GM21447 (cell line): ENCODE results near the gene CLDN7.

ENCODE experiments used
- ATAC-seq: cut with Tn5 transposase; IDR thresholded peaks from one replicate; pipeline ENCODE4 v1.9.1; 2021; ENCODE audit not compliant: unreplicated experiment

Gene CLDN7

GRCh38 chr17:7289256-7290032 is 27.2 kb upstream of the CLDN7 start:
- no peak for ATAC-seq

- ATAC-seq: no peak
These were observed 23.4 kb upstream of the CLDN7 start for GRCh38 chr17:7285679-7286078.

- ATAC-seq: no peak
These were observed 22.6 kb upstream of the CLDN7 start for GRCh38 chr17:7284911-7285310.

DNA sequence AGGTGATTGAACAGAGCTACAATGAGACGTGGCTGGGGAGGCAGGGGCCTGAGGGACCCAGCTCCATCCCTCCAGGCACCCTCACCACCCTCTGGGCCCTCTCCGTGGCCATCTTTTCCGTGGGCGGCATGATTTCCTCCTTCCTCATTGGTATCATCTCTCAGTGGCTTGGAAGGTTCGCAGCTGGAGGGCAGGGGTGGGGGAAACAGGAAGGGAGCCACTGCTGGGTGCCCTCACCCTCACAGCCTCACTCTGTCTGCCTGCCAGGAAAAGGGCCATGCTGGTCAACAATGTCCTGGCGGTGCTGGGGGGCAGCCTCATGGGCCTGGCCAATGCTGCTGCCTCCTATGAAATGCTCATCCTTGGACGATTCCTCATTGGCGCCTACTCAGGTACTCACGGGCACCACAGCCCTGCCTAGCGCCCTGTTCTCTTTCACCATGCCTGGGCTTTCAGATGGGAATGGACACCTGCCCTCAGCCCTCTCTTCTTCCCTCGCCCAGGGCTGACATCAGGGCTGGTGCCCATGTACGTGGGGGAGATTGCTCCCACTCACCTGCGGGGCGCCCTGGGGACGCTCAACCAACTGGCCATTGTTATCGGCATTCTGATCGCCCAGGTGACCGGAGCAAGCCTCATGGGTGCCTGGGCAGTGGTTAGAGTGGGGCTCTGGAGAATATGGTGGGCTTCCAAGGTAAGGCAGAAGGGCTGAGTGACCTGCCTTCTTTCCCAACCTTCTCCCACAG is 21.4 kb upstream of the CLDN7 start:
- ATAC-seq: no peak

DNA sequence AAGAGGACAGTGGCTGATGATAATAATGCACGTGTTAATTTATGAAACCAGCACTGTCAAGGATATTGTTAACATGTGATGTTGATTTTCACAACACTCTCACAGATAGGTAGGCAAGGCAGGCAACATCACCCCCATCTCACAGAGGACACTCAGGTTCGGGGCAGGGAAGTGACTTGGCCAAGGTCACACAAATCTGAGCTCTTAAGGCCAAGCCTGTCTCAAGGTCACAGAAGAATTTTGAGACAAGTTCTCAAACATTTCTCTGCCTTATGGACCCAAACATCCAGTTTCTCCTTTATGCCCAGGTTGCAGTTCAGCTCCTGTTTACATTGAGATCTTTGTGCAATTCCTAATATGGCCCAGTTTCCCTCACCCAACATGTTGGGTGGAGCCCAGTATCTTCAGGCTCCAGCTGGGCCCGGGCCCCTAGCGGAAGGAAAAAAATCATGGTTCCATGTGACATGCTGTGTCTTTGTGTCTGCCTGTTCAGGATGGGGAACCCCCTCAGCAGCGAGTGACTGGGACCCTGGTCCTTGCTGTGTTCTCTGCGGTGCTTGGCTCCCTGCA is 20.6 kb upstream of the CLDN7 start:
- ATAC-seq: no peak

DNA sequence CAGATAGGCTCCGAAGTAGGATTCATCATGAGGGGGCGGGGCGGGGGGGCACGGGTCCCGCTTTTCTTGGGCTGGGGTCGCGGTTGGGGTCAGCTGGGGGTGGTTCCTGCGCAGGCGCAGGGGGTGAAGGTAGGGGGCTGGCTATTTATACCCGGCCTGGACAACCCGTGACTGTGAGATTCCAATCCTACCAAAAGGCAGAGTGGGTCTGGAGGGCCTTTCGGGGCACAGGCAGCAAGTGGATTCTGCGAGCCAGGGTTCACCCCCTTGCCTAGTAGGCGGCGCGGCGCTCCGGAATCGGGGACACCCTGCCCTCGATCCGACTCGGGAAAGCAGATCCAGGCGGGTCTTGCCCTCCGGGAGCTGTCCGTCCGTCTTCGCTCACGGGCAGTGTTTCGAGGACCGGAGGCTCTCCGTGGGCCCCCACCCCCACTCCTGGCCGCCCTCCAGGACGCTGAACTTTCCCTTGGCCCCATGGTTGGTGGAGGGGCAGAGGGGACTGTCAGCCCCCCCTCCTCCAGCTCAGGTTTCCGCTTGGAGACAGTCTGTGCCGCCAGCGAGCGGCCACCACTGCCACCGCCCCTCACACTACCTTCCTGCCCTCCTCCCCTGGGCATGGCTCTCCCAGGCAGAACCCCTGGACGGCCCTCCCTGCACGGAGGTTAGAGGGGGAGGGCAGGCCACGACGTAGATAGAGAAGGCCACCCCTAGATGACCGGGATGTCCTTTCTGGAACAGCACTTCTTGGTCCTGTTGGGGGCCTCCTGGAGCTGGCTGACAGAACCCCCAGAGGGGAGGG is 19.9 kb upstream of the CLDN7 start:
- no peak for ATAC-seq

GRCh38 chr17:7281074-7281952 is 19.0 kb upstream of the CLDN7 start, which contains the start of gene SLC2A4:
Gene SLC2A4, plus strand, starts transcription at chr17:7281718. Its CDS starts 217 bp downstream, at chr17:7281935.
- peak; percentile 52 for ATAC-seq

GRCh38 chr17:7280519-7281073 is 18.3 kb upstream of the CLDN7 start:
- ATAC-seq: peak; percentile 57

DNA sequence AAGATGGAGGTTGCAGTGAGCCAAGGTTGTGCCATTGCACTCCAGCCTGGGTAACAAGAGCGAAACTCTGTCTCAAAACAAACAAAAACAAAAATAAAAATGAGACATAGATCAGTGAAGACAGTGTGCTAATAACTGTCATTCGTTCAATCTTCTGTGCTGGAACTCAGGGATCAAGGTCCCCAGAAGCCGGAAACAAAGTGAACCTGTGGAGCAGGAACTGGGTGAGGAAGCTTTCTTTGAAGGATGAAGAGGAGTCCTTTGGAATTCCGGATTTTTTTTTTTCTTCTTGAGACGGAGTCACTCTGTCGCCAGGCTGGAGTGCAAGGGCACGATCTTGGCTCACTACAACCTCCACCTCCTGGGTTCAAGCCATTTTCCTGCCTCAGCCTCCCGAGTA is 17.2 kb upstream of the CLDN7 start:
- no peak for ATAC-seq

GRCh38 chr17:7266784-7267183 is 4.5 kb upstream of the CLDN7 start:
- no peak for ATAC-seq

- no peak for ATAC-seq
These were observed 1.5 kb upstream of the CLDN7 start for GRCh38 chr17:7263801-7264078.

DNA sequence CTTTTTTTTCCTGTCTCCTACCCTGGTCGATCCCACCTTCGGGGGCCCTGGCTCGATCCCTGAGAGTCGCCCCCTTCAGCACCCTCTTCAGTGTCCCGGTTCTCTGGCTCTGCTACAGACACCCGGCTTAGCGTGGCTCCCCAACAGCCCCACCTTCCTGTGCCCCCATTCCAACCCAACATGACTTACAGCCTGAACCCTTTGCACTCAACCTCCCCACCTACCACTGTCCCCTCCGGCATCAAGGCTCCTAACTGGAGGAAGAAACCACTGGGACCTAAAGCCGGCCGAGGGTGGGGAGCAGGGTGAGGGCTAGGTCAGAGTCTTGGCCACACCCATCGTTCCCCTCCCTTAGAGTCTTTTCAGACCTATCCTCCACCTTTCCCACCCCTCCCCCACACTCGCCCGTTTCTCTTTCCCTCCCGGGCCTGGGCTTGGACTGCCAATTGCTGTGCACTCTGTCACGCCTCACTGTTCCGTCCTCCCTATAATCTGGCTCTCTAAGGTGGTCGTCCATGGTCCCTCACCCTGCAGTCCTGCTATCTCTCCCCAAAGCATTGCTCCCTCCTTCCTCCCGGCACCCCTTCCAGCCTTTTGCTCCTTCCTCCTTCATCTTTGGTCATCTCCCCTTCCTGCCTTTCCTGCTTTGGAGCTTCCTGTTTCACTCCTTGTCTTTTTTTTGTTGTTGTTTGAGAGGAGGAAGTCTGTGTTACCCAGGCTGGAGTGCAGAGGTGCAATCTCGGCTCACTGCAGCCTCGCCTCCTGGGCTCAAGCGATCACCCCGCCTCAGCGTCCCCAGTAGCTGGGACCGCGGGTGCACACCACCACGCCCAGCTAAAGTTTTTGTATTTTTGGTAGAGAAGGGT is 890 bp upstream of the CLDN7 start:
- ATAC-seq: no peak

DNA sequence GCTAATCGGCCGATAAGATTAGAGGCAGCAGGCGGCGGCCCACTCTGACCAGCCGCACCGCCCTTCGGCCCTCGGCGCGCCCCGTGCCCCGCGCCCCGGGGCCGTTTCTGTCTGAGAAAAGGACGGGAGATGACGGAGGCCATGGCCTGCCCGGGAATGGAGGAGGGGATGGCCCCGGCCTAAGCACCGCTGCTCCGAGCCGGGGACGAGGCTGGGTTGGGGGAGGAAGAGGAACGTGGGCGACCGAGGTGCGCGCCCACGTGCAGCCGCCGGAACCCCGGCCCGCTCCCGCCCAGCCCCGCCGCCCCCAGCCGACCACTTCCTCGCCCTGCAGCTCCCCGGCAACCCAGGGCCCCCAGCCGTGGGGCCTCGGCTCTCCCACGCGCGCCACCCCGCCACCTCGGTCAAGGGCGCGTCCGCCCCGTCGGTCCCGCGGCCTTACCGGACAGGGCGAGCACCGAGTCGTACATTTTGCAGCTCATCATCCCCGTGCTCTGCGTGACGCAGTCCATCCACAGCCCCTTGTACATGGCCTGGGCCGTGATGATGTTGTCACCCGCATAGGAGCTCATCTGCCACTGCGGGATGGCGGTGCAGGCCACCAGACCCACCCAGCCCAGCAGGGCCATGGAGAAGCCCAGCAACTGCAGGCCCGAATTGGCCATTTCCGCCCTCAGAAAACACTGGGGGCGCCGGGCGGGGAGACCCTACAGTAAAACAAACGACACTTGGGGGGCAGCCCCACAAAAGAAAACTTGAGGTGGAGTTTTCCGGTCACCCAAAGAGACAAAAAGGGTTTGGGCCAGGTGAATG is 693 bp downstream of the CLDN7 start:
- ATAC-seq: no peak

DNA sequence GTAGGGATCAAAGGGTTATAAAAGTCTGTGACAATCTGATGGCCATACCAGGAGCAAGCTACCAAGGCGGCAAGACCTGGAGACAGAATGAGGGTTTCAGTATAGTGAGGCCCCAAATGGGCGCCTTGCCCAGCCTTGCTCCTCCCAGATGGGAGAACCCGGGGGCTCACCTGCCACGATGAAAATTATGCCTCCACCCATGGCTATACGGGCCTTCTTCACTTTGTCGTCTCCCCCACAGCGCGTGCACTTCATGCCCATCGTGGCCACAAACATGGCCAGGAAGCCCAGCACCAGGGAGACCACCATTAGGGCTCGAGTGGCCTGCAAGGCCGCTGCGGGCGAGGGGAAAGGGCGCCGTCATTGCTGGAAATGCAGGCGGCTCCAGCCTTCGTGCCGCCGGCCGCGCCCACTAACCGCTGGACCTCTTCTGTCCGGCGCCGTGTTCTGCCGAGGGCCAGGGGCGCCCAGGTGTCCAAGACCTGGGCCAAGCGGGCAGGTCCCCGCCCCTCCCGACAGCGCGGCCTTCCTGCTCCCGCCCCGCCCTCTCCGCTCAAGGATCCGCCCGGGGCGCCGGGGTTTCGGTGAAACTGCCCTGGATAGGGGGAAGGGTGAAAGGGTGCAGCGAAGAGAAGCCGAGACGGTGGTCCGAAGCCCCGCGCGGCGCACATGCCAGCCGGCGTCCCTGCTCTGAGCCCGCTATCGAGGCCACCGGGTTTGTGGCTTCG is 1.5 kb downstream of the CLDN7 start:
- ATAC-seq: no peak

GRCh38 chr17:7260151-7260550 is 2.1 kb downstream of the CLDN7 start:
- no peak for ATAC-seq

DNA sequence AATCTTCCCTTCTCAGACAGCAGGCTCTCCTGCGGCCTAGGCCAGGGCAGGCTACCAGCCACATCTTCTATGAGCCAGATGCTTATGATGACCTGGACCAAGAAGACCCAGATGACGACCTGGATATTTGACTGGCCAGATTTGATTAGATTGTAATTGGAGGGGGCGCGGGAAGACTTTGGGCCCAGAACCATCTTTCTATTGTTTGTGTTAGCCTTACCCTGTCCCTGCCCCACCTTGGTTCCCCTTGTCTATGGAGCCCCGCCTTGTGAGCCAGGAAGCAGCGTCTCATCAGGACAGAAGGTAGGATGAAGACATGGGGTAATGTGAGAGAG is 2.8 kb downstream of the CLDN7 start:
- ATAC-seq: no peak

- ATAC-seq: no peak
These were observed 3.3 kb downstream of the CLDN7 start for GRCh38 chr17:7258731-7259554.
